ENCODE data around the gene RBM43. TPM values are rescaled to one million over a fixed set of nuclear protein-coding genes. Genes with fewer than 3 reads are reported as not detected.

The RBM43 gene
- total RNA-seq, 4 donors from 2014 or later, result 9.4 to 15.8 (median 10.2) TPM

GRCh38 chr2:151278487-151278886 lies 16.8 kb upstream of the RBM43 start:
- Histone ChIP-seq H3K27ac (no peak overlapping the region), H3K4me1 (no peaks in the 10 kb centered on the region), H3K4me3 (replicated peaks in 1 of 3) (no peak overlapping the region), H3K27me3 (no peaks in the 10 kb centered on the region), H3K36me3 (no peaks in the 10 kb centered on the region), H3K9me3 (no peaks in the 10 kb centered on the region)
- TF ChIP-seq CTCF (IDR thresholded peaks at IDR 0.05) (no peak), POLR2A (IDR thresholded peaks at IDR 0.05) (no peak)
- DNase-seq, result no peak
- intact Hi-C loops (cut with DNase I), result loop anchor here (10.0 kb wide), 1 partner anchor 166 kb away; no protein-coding TSS in a partner anchor
- WGBS, 2 donors, result 97% methylated on average over 2 of the region's 2 CpGs

GRCh38 chr2:151277067-151277466 lies 15.4 kb upstream of the RBM43 start:
- Histone ChIP-seq H3K4me3 (replicated peaks in 1 of 3) (no peak overlapping the region), H3K36me3 (peaks cover 0 to 2% of the 10 kb centered on the region in 2 donors), H3K9me3 (no peaks in the 10 kb centered on the region), H3K27me3 (no peaks in the 10 kb centered on the region), H3K4me1 (no peaks in the 10 kb centered on the region), H3K27ac (no peak overlapping the region)
- DNase-seq, result no peak
- no peak for TF ChIP-seq CTCF (IDR thresholded peaks at IDR 0.05)
- 93 to 96% methylated on average over 1 of the region's 1 CpG for WGBS, 2 donors
- intact Hi-C loops (cut with DNase I), result loop anchor here (10.0 kb wide), 1 partner anchor 168 kb away; no protein-coding TSS in a partner anchor

- Histone ChIP-seq H3K36me3 (peaks cover 0 to 2% of the 10 kb centered on the region in 2 donors), H3K27me3 (no peaks in the 10 kb centered on the region), H3K9me3 (no peaks in the 10 kb centered on the region), H3K4me3 (replicated peaks in 1 of 3) (no peak overlapping the region), H3K4me1 (no peaks in the 10 kb centered on the region), H3K27ac (no peak overlapping the region)
- DNase-seq, result no peak
- intact Hi-C loops (cut with DNase I), result loop anchor here (10.0 kb wide), 1 partner anchor 170 kb away; no protein-coding TSS in a partner anchor
- TF ChIP-seq POLR2A (IDR thresholded peaks at IDR 0.05) (no peak), CTCF (IDR thresholded peaks at IDR 0.05) (no peak)
- WGBS, 2 donors, result 94 to 96% methylated on average over 7 of the region's 7 CpGs
Observed at GRCh38 chr2:151275291-151275690, 13.6 kb upstream of the RBM43 start.

- no peak for TF ChIP-seq CTCF (IDR thresholded peaks at IDR 0.05)
- TF ChIP-seq POLR2A (IDR thresholded peaks at IDR 0.05), result no peak
- no peak for DNase-seq
- Histone ChIP-seq H3K36me3 (peaks cover 0 to 2% of the 10 kb centered on the region in 2 donors), H3K27me3 (no peaks in the 10 kb centered on the region), H3K4me3 (replicated peaks in 1 of 3) (no peak overlapping the region), H3K9me3 (no peaks in the 10 kb centered on the region), H3K27ac (no peak overlapping the region), H3K4me1 (no peaks in the 10 kb centered on the region)
- intact Hi-C loops (cut with DNase I), result loop anchor here (10.0 kb wide), 1 partner anchor 173 kb away; no protein-coding TSS in a partner anchor
Observed at GRCh38 chr2:151271824-151272223, 10.2 kb upstream of the RBM43 start.

- H3K9me3 ChIP-seq, result no peaks in the 10 kb centered on the region
- H3K27me3 ChIP-seq, result no peaks in the 10 kb centered on the region
- H3K27ac ChIP-seq, result no peak overlapping the region
- H3K4me3 ChIP-seq (replicated peaks in 1 of 3), result no peak overlapping the region
- no peak for DNase-seq
- intact Hi-C loops (cut with DNase I), result loop anchor here (10.0 kb wide), 1 partner anchor 175 kb away; no protein-coding TSS in a partner anchor
- peaks cover 0 to 2% of the 10 kb centered on the region in 2 donors for H3K36me3 ChIP-seq
- H3K4me1 ChIP-seq, result no peaks in the 10 kb centered on the region
- 69 to 75% methylated on average over 3 of the region's 3 CpGs for WGBS, 2 donors
- no peak for TF ChIP-seq CTCF (IDR thresholded peaks at IDR 0.05)
- no peak for TF ChIP-seq POLR2A (IDR thresholded peaks at IDR 0.05)
Observed at GRCh38 chr2:151269798-151270568, 8.3 kb upstream of the RBM43 start.

Measured in thyroid gland (tissue), 4 donors.